ENCODE results near the gene JMJD6. TPM values are rescaled to one million over a fixed set of nuclear protein-coding genes. Genes with fewer than 3 reads are reported as not detected.

The JMJD6 gene
- total RNA-seq, 1 donor from 2014 or later = 16.8 TPM

DNA sequence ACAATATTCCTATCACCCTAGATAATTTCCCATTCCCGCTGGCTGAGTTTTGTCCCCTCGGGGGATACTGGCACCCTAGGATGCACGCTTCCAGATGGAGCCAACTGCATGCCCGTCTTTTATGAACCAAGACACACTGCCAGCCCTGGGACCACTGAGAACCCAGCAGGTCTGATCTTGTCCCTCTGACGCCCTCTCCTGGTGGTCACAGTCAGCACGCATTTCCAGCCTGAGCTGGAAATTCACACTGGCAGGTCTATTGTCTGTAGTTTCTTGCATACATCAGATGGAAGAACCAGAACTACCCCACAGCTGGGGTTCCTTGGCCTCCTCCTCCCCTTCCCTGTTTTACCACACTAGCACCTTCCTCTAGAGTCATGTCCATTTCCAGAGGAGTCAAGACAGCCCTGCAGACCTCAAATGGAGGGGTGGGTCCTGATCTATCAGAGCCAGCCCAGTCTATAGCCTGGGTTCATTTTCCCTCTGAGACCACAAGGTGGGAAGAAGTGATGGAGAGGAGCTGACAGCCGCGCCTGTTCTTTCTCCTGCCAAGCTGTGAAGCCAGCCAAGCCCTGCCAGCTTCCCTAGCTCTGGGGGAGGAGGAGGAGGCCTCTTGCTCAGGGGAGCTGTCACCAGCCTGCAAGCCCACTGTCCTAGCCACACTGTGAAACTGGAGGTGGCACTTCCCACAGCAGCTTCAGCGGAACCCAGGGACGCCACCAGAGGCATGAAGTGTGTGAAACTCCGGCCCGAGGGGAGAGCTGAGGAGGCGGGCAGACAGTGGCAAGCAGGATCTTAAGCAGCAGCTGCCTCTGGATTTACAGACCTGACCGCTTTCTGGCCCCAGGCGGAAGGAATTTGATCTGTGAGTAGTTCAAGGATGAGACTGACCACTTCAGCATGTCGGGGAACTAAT lies 44.9 kb downstream of the JMJD6 start:
- peak overlapping the region; percentile 47 for H3K27ac Mint-ChIP-seq (ENCODE audit: unreplicated experiment)
- no peak overlapping the region for H3K4me3 Mint-ChIP-seq (ENCODE audit: unreplicated experiment)

DNA sequence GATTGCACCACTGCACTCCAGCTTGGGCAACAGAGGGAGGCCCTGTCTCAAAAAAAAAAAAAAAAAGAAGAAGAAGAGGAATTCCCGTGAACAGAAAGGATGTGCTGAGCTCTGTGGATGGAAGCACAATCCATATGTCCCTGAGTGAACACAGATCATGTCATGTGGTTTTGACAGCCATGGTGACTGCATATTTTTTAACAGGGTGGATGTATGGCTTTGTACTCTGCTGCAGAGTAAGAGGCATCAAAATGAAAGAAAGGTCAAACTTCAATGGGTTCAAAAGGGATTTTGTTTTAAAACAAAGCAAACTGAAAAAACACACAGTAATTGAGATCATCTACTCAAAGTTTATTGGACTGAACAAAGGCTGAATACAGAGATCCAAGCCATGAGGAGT lies 47.2 kb downstream of the JMJD6 start:
- Mint-ChIP-seq H3K36me3 (ENCODE audit: unreplicated experiment) (peaks cover 28% of the 10 kb centered on the region), H3K27me3 (ENCODE audit: unreplicated experiment) (no peaks in the 10 kb centered on the region), H3K4me3 (ENCODE audit: unreplicated experiment) (no peak overlapping the region), H3K27ac (ENCODE audit: unreplicated experiment) (no peak overlapping the region), H3K9me3 (ENCODE audit: unreplicated experiment) (no peaks in the 10 kb centered on the region), H3K4me1 (ENCODE audit: unreplicated experiment) (peaks cover 32% of the 10 kb centered on the region)
- TF ChIP-seq, protein P1, sequence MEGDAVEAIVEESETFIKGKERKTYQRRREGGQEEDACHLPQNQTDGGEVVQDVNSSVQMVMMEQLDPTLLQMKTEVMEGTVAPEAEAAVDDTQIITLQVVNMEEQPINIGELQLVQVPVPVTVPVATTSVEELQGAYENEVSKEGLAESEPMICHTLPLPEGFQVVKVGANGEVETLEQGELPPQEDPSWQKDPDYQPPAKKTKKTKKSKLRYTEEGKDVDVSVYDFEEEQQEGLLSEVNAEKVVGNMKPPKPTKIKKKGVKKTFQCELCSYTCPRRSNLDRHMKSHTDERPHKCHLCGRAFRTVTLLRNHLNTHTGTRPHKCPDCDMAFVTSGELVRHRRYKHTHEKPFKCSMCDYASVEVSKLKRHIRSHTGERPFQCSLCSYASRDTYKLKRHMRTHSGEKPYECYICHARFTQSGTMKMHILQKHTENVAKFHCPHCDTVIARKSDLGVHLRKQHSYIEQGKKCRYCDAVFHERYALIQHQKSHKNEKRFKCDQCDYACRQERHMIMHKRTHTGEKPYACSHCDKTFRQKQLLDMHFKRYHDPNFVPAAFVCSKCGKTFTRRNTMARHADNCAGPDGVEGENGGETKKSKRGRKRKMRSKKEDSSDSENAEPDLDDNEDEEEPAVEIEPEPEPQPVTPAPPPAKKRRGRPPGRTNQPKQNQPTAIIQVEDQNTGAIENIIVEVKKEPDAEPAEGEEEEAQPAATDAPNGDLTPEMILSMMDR (IDR thresholded peaks at IDR 0.05) = no peak
- no peak for DNase-seq (ENCODE audit: extremely low spot score, unreplicated experiment)

More for the DNA sequence above, 44.9 kb downstream of the JMJD6 start:
- H3K4me1 Mint-ChIP-seq (ENCODE audit: unreplicated experiment) = peaks cover 42% of the 10 kb centered on the region
- DNase-seq (ENCODE audit: extremely low spot score, unreplicated experiment) = peak; percentile 90
- no peaks in the 10 kb centered on the region for H3K9me3 Mint-ChIP-seq (ENCODE audit: unreplicated experiment)
- H3K27me3 Mint-ChIP-seq (ENCODE audit: unreplicated experiment) = no peaks in the 10 kb centered on the region
- TF ChIP-seq, protein P1 (IDR thresholded peaks at IDR 0.05) = peak; percentile 76
- peaks cover 24% of the 10 kb centered on the region for H3K36me3 Mint-ChIP-seq (ENCODE audit: unreplicated experiment)

DNA sequence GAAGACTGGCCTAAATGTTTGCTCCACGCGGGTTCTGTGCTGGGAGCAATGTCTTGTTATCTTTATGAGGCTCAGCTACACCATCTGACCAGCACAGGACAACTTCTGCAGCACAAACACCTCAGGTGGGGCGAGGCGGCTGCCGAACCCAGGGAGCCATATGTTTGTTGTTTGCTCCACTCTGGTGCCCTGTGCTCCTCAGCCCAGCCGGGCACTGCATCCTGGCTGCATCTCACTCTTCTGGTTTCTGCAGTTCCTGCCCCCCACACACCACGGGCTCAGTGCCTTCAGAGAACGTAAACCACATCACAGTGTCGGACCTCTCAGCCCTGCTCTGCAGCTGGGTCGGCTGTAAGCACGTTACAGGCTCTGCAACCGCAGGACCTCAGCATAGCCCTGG lies 48.1 kb downstream of the JMJD6 start:
- TF ChIP-seq, protein P1 (IDR thresholded peaks at IDR 0.05) = no peak
- Mint-ChIP-seq H3K4me3 (ENCODE audit: unreplicated experiment) (no peak overlapping the region), H3K4me1 (ENCODE audit: unreplicated experiment) (peaks cover 33% of the 10 kb centered on the region), H3K27me3 (ENCODE audit: unreplicated experiment) (no peaks in the 10 kb centered on the region), H3K36me3 (ENCODE audit: unreplicated experiment) (peaks cover 24% of the 10 kb centered on the region), H3K27ac (ENCODE audit: unreplicated experiment) (no peak overlapping the region), H3K9me3 (ENCODE audit: unreplicated experiment) (no peaks in the 10 kb centered on the region)
- DNase-seq (ENCODE audit: extremely low spot score, unreplicated experiment) = no peak

DNA sequence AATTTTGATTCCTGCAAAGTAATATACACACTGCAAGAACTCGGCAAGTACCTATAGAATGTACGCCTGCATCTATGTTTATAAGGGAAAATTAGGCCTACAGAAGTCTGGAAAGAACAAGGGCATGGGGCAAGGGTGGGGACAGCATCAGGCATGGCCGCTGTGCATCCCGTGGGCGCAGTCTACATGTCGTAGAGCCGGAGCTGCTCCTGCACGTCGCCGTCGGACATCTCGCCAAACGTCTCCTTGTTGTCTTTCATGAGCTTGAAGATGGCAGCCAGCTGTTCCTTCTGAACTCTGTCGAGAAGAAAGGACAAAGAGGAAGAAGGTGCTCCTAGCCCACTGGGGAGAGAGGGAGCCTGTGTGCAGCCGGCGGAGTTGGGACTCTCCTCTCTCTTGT lies 49.0 kb downstream of the JMJD6 start:
- TF ChIP-seq, protein P1 (IDR thresholded peaks at IDR 0.05) = no peak
- H3K4me1 Mint-ChIP-seq (ENCODE audit: unreplicated experiment) = peaks cover 28% of the 10 kb centered on the region
- no peaks in the 10 kb centered on the region for H3K27me3 Mint-ChIP-seq (ENCODE audit: unreplicated experiment)
- no peak overlapping the region for H3K27ac Mint-ChIP-seq (ENCODE audit: unreplicated experiment)
- peaks cover 3% of the 10 kb centered on the region for H3K9me3 Mint-ChIP-seq (ENCODE audit: unreplicated experiment)
- DNase-seq (ENCODE audit: extremely low spot score, unreplicated experiment) = no peak
- H3K4me3 Mint-ChIP-seq (ENCODE audit: unreplicated experiment) = no peak overlapping the region
- peaks cover 27% of the 10 kb centered on the region for H3K36me3 Mint-ChIP-seq (ENCODE audit: unreplicated experiment)

DNA sequence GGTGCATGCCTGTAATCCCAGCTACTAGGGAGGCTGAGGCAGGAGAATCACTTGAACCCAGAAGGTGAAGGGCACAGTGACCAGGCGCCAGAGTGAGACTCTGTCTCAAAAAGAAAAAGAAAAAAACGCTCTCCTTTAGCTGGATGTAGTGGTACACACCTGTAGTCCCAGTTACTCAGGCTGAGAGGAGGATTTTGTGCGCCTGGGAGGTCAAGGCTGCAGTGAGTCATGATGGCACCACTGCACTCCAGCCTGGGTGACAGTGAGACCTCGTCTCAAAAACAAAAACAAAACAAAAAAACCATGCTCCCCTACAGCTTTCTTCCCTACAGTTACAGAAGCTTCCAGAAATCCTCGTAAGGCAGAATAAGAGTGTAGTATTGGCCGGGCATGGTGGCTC lies 49.8 kb downstream of the JMJD6 start:
- peaks cover 3% of the 10 kb centered on the region for H3K9me3 Mint-ChIP-seq (ENCODE audit: unreplicated experiment)
- no peak overlapping the region for H3K27ac Mint-ChIP-seq (ENCODE audit: unreplicated experiment)
- H3K4me1 Mint-ChIP-seq (ENCODE audit: unreplicated experiment) = peaks cover 21% of the 10 kb centered on the region
- H3K27me3 Mint-ChIP-seq (ENCODE audit: unreplicated experiment) = no peaks in the 10 kb centered on the region
- H3K36me3 Mint-ChIP-seq (ENCODE audit: unreplicated experiment) = peaks cover 23% of the 10 kb centered on the region
- H3K4me3 Mint-ChIP-seq (ENCODE audit: unreplicated experiment) = no peak overlapping the region
- TF ChIP-seq, protein P1 (IDR thresholded peaks at IDR 0.05) = no peak
- no peak for DNase-seq (ENCODE audit: extremely low spot score, unreplicated experiment)

Measured in osteocyte (in vitro differentiated cells).